ENCODE measurements around the gene MYO9A.

- TF ChIP-seq GATA3 (IDR thresholded peaks at IDR 0.05; ENCODE audit: low read depth, low read length) (no peak), GATA2 (IDR thresholded peaks at IDR 0.05; ENCODE audit: low read depth, low read length) (no peak)
Observed at GRCh38 chr15:72116731-72117485, 1.0 kb downstream of the MYO9A start.

All from SH-SY5Y (cell line).